AG04449 (cell line): ENCODE results near the gene PADI3.
A peak's percentile ranks its signal among the peaks of the same experiment; 100 is the strongest.

Source experiments
- CTCF ChIA-PET: fragments of 350-600 bp; formaldehyde crosslinking; extraction: SDS; loops from one replicate; lab custom pipeline; 2021; ENCODE audit warnings: antibody characterized with exemption; lab: Yijun Ruan, JAX
- POLR2A ChIA-PET: fragments of 400-600, 350-600 bp; formaldehyde crosslinking; extraction: SDS; loops from one replicate; lab custom pipeline; 2020; ENCODE audit warnings: antibody characterized with exemption, inconsistent platforms; lab: Yijun Ruan, JAX
- DNase-seq: peaks from one replicate; pipeline ENCODE4 v3.0.0-alpha.2; 2010; ENCODE audit warnings: low read depth, low spot score
- H3K4me3 ChIP-seq: 2 replicates; pipeline ENCODE4 v1.5.1; 2011; ENCODE audit warnings: low read depth, mild to moderate bottlenecking, control low read depth, low read length
- TF ChIP-seq, protein P1 (sequence below): IDR thresholded peaks from one replicate; pipeline ENCODE4 v1.5.1; 2011; ENCODE audit warnings: mild to moderate bottlenecking, moderate library complexity, low read length, control low read depth, inconsistent platforms; ENCODE audit not compliant: insufficient read depth; ENCODE audit errors: missing control alignments

Gene PADI3

DNA sequence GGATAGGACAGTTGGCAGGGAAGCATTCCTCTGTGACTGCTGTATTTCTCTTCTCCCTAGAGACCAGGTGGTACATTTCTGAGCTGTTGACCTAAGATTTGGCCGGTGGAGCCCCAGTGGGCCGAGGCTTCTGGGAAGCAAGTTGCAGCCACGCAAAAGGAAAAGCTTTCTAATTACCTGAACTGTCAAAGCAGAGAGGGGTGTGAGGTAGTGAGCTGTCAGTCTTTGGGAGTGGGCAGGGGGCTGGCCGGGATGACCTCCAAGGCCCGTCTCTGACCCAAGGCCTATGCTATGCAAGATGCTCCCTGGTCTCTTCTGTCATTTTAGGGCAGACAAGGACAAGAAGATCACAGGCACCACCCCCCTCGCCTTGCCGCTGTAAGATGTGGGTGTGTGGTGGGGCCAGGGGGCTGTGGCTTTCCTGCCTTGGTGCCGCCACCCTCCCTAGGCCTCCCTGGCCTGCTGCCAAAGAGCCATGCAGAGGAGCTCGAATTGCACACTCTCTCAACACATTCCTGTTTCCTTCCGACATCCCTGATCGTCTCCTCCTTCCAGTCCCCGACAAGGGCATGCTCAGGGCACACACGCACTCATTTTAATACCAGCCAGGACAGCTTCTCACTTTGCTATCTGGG, 36.3 kb upstream of the PADI3 start:
- peak; percentile 85 for DNase-seq
- H3K4me3 ChIP-seq: no peak overlapping the region
- TF ChIP-seq, protein P1, sequence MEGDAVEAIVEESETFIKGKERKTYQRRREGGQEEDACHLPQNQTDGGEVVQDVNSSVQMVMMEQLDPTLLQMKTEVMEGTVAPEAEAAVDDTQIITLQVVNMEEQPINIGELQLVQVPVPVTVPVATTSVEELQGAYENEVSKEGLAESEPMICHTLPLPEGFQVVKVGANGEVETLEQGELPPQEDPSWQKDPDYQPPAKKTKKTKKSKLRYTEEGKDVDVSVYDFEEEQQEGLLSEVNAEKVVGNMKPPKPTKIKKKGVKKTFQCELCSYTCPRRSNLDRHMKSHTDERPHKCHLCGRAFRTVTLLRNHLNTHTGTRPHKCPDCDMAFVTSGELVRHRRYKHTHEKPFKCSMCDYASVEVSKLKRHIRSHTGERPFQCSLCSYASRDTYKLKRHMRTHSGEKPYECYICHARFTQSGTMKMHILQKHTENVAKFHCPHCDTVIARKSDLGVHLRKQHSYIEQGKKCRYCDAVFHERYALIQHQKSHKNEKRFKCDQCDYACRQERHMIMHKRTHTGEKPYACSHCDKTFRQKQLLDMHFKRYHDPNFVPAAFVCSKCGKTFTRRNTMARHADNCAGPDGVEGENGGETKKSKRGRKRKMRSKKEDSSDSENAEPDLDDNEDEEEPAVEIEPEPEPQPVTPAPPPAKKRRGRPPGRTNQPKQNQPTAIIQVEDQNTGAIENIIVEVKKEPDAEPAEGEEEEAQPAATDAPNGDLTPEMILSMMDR: no peak
- CTCF ChIA-PET: interaction anchor here (0.9 to 2.0 kb wide), 5 partner anchors 10 to 87 kb away, joined by 3 to 6 read pairs (median 4); no protein-coding TSS in a partner anchor
- POLR2A ChIA-PET: interaction anchor here (0.8 to 1.5 kb wide), 4 partner anchors 11 to 23 kb away, joined by 3 to 7 read pairs (median 3); no protein-coding TSS in a partner anchor

GRCh38 chr1:17213148-17213781, 35.6 kb upstream of the PADI3 start:
- H3K4me3 ChIP-seq: no peak overlapping the region
- TF ChIP-seq, protein P1: no peak
- ChIA-PET POLR2A (interaction anchor here (0.8 to 1.5 kb wide), 4 partner anchors 12 to 23 kb away, joined by 3 to 7 read pairs (median 3); no protein-coding TSS in a partner anchor), CTCF (interaction anchor here (0.9 to 2.0 kb wide), 6 partner anchors 9 to 87 kb away, joined by 3 to 6 read pairs (median 4); no protein-coding TSS in a partner anchor)
- no peak for DNase-seq

DNA sequence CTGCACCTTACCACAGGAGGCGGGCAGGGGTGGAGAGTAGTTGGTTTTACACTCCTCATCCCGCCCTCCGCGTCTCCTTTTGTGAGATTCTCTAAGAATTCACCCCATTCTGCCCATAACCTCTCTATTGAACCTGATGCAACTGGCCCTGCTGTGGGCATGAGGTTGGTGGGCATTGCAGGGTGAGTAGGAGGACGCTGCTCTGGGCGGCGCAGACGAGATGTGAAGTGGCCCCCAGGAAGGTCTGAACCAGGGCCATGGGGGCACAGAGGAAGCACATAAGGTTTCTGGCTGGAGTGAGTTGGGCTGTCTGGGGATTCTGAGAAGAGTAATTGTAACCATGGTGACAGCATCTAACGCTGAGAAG, 35.1 kb upstream of the PADI3 start:
- H3K4me3 ChIP-seq: no peak overlapping the region
- ChIA-PET CTCF (interaction anchor here (1.1 to 2.0 kb wide), 4 partner anchors 9 to 88 kb away, joined by 3 to 6 read pairs (median 4); no protein-coding TSS in a partner anchor), POLR2A (interaction anchor here (1.5 kb wide), 1 partner anchor 24 kb away, joined by 3 read pairs; no protein-coding TSS in a partner anchor)
- DNase-seq: no peak
- TF ChIP-seq, protein P1: no peak

DNA sequence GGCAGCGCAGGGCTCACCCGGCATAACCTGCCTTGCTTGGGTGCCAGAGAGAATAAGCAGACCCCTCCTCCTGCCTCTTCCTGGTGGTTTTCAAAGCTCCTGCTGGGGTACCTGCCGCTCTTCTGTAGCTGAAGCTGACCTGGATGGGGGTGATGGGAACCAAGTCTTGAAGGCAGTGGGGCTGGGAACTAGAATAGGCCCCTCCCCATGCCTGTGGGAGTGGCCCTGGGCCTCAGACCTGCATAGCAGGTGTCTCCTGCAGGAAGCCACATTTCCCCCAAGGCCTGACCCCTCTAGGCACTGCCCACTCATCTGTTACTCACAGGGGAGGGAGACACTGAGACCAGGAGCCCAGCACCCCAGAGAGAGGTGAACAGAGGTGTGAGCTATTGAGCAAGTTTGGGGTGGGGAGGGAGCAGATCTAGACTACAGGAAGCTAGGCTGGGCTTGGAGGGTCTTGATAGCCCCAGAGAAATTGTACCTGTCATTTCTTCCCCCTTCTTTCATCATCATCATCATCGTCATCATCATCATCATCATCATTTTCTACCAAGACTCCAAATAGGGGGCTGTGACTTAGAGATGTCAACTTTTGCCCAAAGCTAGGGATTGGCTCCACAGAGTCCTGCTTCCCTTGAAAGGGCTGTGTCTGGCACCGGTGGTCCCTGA, 33.9 kb upstream of the PADI3 start:
- ChIA-PET CTCF (interaction anchor here (0.6 to 2.8 kb wide), 3 partner anchors 11 to 89 kb away, joined by 3 to 7 read pairs (median 3); no protein-coding TSS in a partner anchor), POLR2A (interaction anchor here (1.5 kb wide), 1 partner anchor 8 kb away, joined by 4 read pairs; no protein-coding TSS in a partner anchor)
- DNase-seq: no peak
- H3K4me3 ChIP-seq: no peak overlapping the region
- TF ChIP-seq, protein P1: no peak

GRCh38 chr1:17215545-17215890, 33.4 kb upstream of the PADI3 start:
- POLR2A ChIA-PET: interaction anchor here (1.5 kb wide), 1 partner anchor 8 kb away, joined by 4 read pairs; no protein-coding TSS in a partner anchor
- CTCF ChIA-PET: interaction anchor here (0.7 to 2.8 kb wide), 3 partner anchors 10 to 90 kb away, joined by 3 to 7 read pairs (median 3); no protein-coding TSS in a partner anchor
- DNase-seq: no peak
- H3K4me3 ChIP-seq: no peak overlapping the region
- TF ChIP-seq, protein P1: no peak
